Mucosa of stomach (tissue), 1 donor: ENCODE results near the gene SOWAHC.
"Not testable (repeated sequence)": the region's sequence is repeated elsewhere in the genome, so short reads cannot be mapped to it uniquely, and the experiment has no call there.

Experiments
- H3K27me3 ChIP-seq: one replicate; pipeline ENCODE4 v1.7.0; 2013; ENCODE audit warnings: mild to moderate bottlenecking, low read length; ENCODE audit not compliant: control insufficient read depth, insufficient read depth
- H3K36me3 ChIP-seq: one replicate; pipeline ENCODE4 v1.7.0; 2013; ENCODE audit warnings: low read length; ENCODE audit not compliant: control insufficient read depth, insufficient read depth
- H3K4me1 ChIP-seq: one replicate; pipeline ENCODE4 v1.7.0; 2013; ENCODE audit warnings: mild to moderate bottlenecking, low read length; ENCODE audit not compliant: control insufficient read depth, insufficient read depth
- H3K4me3 ChIP-seq: one replicate; pipeline ENCODE4 v1.7.0; 2013; ENCODE audit warnings: low read length
- H3K9ac ChIP-seq: one replicate; pipeline ENCODE4 v1.7.0; 2013; ENCODE audit warnings: mild to moderate bottlenecking, low read length, moderate library complexity
- H3K9me3 ChIP-seq: one replicate; pipeline ENCODE4 v1.7.0; 2013; ENCODE audit warnings: mild to moderate bottlenecking, low read length, moderate library complexity; ENCODE audit not compliant: control insufficient read depth
- donor health status: Pancreatic carcinoma.

SOWAHC gene

GRCh38 chr2:109623923-109624322 lies 9.8 kb downstream of the SOWAHC start:
- no peaks in the 10 kb centered on the region for H3K4me1 ChIP-seq
- H3K36me3 ChIP-seq: no peaks in the 10 kb centered on the region
- H3K4me3 ChIP-seq: no peak overlapping the region
- no peaks in the 10 kb centered on the region for H3K9me3 ChIP-seq
- H3K9ac ChIP-seq: no peak overlapping the region
- H3K27me3 ChIP-seq: no peaks in the 10 kb centered on the region

- H3K9ac ChIP-seq: no peak overlapping the region
Observed at GRCh38 chr2:109624339-109624738, 10.2 kb downstream of the SOWAHC start.

GRCh38 chr2:109628321-109628720 lies 14.2 kb downstream of the SOWAHC start:
- H3K36me3 ChIP-seq, H3K27me3 ChIP-seq, H3K4me3 ChIP-seq, H3K9me3 ChIP-seq, H3K4me1 ChIP-seq, H3K9ac ChIP-seq: not testable (repeated sequence)

More at GRCh38 chr2:109624339-109624738, 10.2 kb downstream of the SOWAHC start:
- Histone ChIP-seq H3K4me1 (no peaks in the 10 kb centered on the region), H3K36me3 (no peaks in the 10 kb centered on the region), H3K4me3 (no peak overlapping the region), H3K27me3 (no peaks in the 10 kb centered on the region), H3K9me3 (no peaks in the 10 kb centered on the region)

GRCh38 chr2:109629867-109630266 lies 15.7 kb downstream of the SOWAHC start:
- H3K27me3 ChIP-seq: no peaks in the 10 kb centered on the region
- no peak overlapping the region for H3K4me3 ChIP-seq
- no peaks in the 10 kb centered on the region for H3K36me3 ChIP-seq
- no peaks in the 10 kb centered on the region for H3K4me1 ChIP-seq
- H3K9ac ChIP-seq: no peak overlapping the region
- no peaks in the 10 kb centered on the region for H3K9me3 ChIP-seq

- Histone ChIP-seq H3K9ac (no peak overlapping the region), H3K9me3 (no peaks in the 10 kb centered on the region), H3K36me3 (no peaks in the 10 kb centered on the region), H3K27me3 (no peaks in the 10 kb centered on the region), H3K4me1 (no peaks in the 10 kb centered on the region), H3K4me3 (no peak overlapping the region)
Observed at GRCh38 chr2:109630441-109631430, 16.6 kb downstream of the SOWAHC start.

- H3K27me3 ChIP-seq: no peaks in the 10 kb centered on the region
Observed at GRCh38 chr2:109631741-109632140, 17.6 kb downstream of the SOWAHC start.

GRCh38 chr2:109632158-109632789 lies 18.1 kb downstream of the SOWAHC start:
- Histone ChIP-seq H3K36me3 (no peaks in the 10 kb centered on the region), H3K27me3 (no peaks in the 10 kb centered on the region), H3K4me1 (no peaks in the 10 kb centered on the region), H3K4me3 (no peak overlapping the region), H3K9ac (no peak overlapping the region), H3K9me3 (no peaks in the 10 kb centered on the region)

More at GRCh38 chr2:109631741-109632140, 17.6 kb downstream of the SOWAHC start:
- Histone ChIP-seq H3K4me3 (no peak overlapping the region), H3K36me3 (no peaks in the 10 kb centered on the region), H3K9me3 (no peaks in the 10 kb centered on the region), H3K9ac (no peak overlapping the region), H3K4me1 (no peaks in the 10 kb centered on the region)

- Histone ChIP-seq H3K9me3 (no peaks in the 10 kb centered on the region), H3K36me3 (no peaks in the 10 kb centered on the region), H3K4me1 (peaks cover 6% of the 10 kb centered on the region), H3K4me3 (no peak overlapping the region), H3K27me3 (no peaks in the 10 kb centered on the region), H3K9ac (no peak overlapping the region)
Observed at GRCh38 chr2:109633284-109633961, 19.3 kb downstream of the SOWAHC start.

GRCh38 chr2:109635426-109636304 lies 21.5 kb downstream of the SOWAHC start:
- H3K9me3 ChIP-seq: no peaks in the 10 kb centered on the region
- no peaks in the 10 kb centered on the region for H3K27me3 ChIP-seq
- H3K36me3 ChIP-seq: no peaks in the 10 kb centered on the region
- H3K9ac ChIP-seq: no peak overlapping the region
- H3K4me1 ChIP-seq: peaks cover 6% of the 10 kb centered on the region
- no peak overlapping the region for H3K4me3 ChIP-seq

- H3K4me3 ChIP-seq: no peak overlapping the region
- peaks cover 6% of the 10 kb centered on the region for H3K4me1 ChIP-seq
- H3K36me3 ChIP-seq: no peaks in the 10 kb centered on the region
- H3K9ac ChIP-seq: no peak overlapping the region
- no peaks in the 10 kb centered on the region for H3K27me3 ChIP-seq
- H3K9me3 ChIP-seq: no peaks in the 10 kb centered on the region
Observed at GRCh38 chr2:109636317-109636716, 22.2 kb downstream of the SOWAHC start.

- Histone ChIP-seq H3K9me3 (no peaks in the 10 kb centered on the region), H3K9ac (no peak overlapping the region), H3K4me1 (peaks cover 6% of the 10 kb centered on the region), H3K36me3 (no peaks in the 10 kb centered on the region), H3K27me3 (no peaks in the 10 kb centered on the region), H3K4me3 (no peak overlapping the region)
Observed at GRCh38 chr2:109637749-109638570, 23.8 kb downstream of the SOWAHC start.
